ENCODE data around the gene PAK6.

PAK6 gene

GRCh38 chr15:40255033-40255432, 16.2 kb downstream of the PAK6 start:
- DNase-seq (ENCODE audit: low read depth in 2 of 2, low spot score in 1 of 2): no peak

GRCh38 chr15:40256638-40257235, 17.9 kb downstream of the PAK6 start:
- DNase-seq (ENCODE audit: low read depth in 2 of 2, low spot score in 1 of 2): no peak

GRCh38 chr15:40257656-40258450, 19.0 kb downstream of the PAK6 start:
- DNase-seq (ENCODE audit: low read depth in 2 of 2, low spot score in 1 of 2): no peak

- DNase-seq (ENCODE audit: low read depth in 2 of 2, low spot score in 1 of 2): no peak
Measured at GRCh38 chr15:40258544-40258943, 19.7 kb downstream of the PAK6 start.

- no peak for DNase-seq (ENCODE audit: low read depth in 2 of 2, low spot score in 1 of 2)
Measured at GRCh38 chr15:40259021-40259420, 20.2 kb downstream of the PAK6 start.

- no peak for DNase-seq (ENCODE audit: low read depth in 2 of 2, low spot score in 1 of 2)
Measured at GRCh38 chr15:40263024-40263754, 24.3 kb downstream of the PAK6 start.

GRCh38 chr15:40264321-40265153, 25.7 kb downstream of the PAK6 start:
- no peak for DNase-seq (ENCODE audit: low read depth in 2 of 2, low spot score in 1 of 2)

GRCh38 chr15:40265355-40265754, 26.5 kb downstream of the PAK6 start:
- DNase-seq (ENCODE audit: low read depth in 2 of 2, low spot score in 1 of 2): no peak

- no peak for DNase-seq (ENCODE audit: low read depth in 2 of 2, low spot score in 1 of 2)
Measured at GRCh38 chr15:40265875-40266274, 27.0 kb downstream of the PAK6 start.

- DNase-seq (ENCODE audit: low read depth in 2 of 2, low spot score in 1 of 2): no peak
Measured at GRCh38 chr15:40266828-40267304, 28.0 kb downstream of the PAK6 start.

GRCh38 chr15:40267670-40268069, 28.8 kb downstream of the PAK6 start:
- DNase-seq (ENCODE audit: low read depth in 2 of 2, low spot score in 1 of 2): no peak

GRCh38 chr15:40269604-40270003, 30.7 kb downstream of the PAK6 start:
- DNase-seq (ENCODE audit: low read depth in 2 of 2, low spot score in 1 of 2): no peak

GRCh38 chr15:40270246-40270995, 31.6 kb downstream of the PAK6 start:
- no peak for DNase-seq (ENCODE audit: low read depth in 2 of 2, low spot score in 1 of 2)

GRCh38 chr15:40271685-40272484, 33.0 kb downstream of the PAK6 start:
- no peak for DNase-seq (ENCODE audit: low read depth in 2 of 2, low spot score in 1 of 2)

GRCh38 chr15:40272485-40273056, 33.7 kb downstream of the PAK6 start:
- DNase-seq (ENCODE audit: low read depth in 2 of 2, low spot score in 1 of 2): no peak

GRCh38 chr15:40273428-40273827, 34.6 kb downstream of the PAK6 start:
- no peak for DNase-seq (ENCODE audit: low read depth in 2 of 2, low spot score in 1 of 2)

GRCh38 chr15:40274350-40275274, 35.7 kb downstream of the PAK6 start:
- DNase-seq (ENCODE audit: low read depth in 2 of 2, low spot score in 1 of 2): peak; percentile 79 to 86

GRCh38 chr15:40275523-40275922, 36.7 kb downstream of the PAK6 start:
- DNase-seq (ENCODE audit: low read depth in 2 of 2, low spot score in 1 of 2): no peak
